GM10248 (cell line): ENCODE results near the gene EPHA1.

Experiments used
- CTCF ChIA-PET: fragments of 300-600 bp; sonication (Branson Sonifier 250); formaldehyde crosslinking; extraction: SDS; loops from one replicate; lab custom pipeline; 2021; ENCODE audit warnings: antibody characterized with exemption; lab: Yijun Ruan, JAX
- POLR2A ChIA-PET: fragments of 350-650 bp; sonication (Branson Sonifier 250); formaldehyde crosslinking; extraction: SDS; loops from one replicate; lab custom pipeline; 2020; ENCODE audit warnings: antibody characterized with exemption; lab: Yijun Ruan, JAX
- DNase-seq: peaks from one replicate; pipeline ENCODE4 v3.0.0; 2012; ENCODE audit errors: extremely low spot score
- CTCF ChIP-seq: IDR thresholded peaks from 2 replicates; pipeline ENCODE4 v1.5.1; 2012; ENCODE audit warnings: mild to moderate bottlenecking, low read depth; ENCODE audit errors: extremely low read depth, missing control alignments, control extremely low read depth

EPHA1 gene

GRCh38 chr7:143388051-143388450 lies 20.6 kb downstream of the EPHA1 start:
- ChIA-PET CTCF (interaction anchor here (0.9 to 2.0 kb wide), 4 partner anchors 8 to 148 kb away, joined by 3 to 9 read pairs (median 4); no protein-coding TSS in a partner anchor), POLR2A (interaction anchor here (0.5 kb wide), 1 partner anchor 100 kb away, joined by 8 read pairs; the partner anchor contains the start of gene CASP2)
- DNase-seq = no peak
- no peak for TF ChIP-seq CTCF

- CTCF ChIA-PET = interaction anchor here (1.3 to 2.0 kb wide), 3 partner anchors 7 to 147 kb away, joined by 3 to 9 read pairs (median 4); no protein-coding TSS in a partner anchor
- no peak for TF ChIP-seq CTCF
- POLR2A ChIA-PET = no interaction called here
- no peak for DNase-seq
These were observed 21.3 kb downstream of the EPHA1 start for GRCh38 chr7:143387156-143387975.

GRCh38 chr7:143385891-143386781 lies 22.5 kb downstream of the EPHA1 start:
- ChIA-PET POLR2A (no interaction called here), CTCF (interaction anchor here (1.0 kb wide), 1 partner anchor 30 kb away, joined by 3 read pairs; no protein-coding TSS in a partner anchor)
- no peak for TF ChIP-seq CTCF
- DNase-seq = peak; percentile 20

- no peak for TF ChIP-seq CTCF
- DNase-seq = no peak
- ChIA-PET POLR2A (no interaction called here), CTCF (interaction anchor here (1.0 to 2.1 kb wide), 7 partner anchors 8 to 144 kb away, joined by 3 to 8 read pairs (median 6); no protein-coding TSS in a partner anchor)
These were observed 23.7 kb downstream of the EPHA1 start for GRCh38 chr7:143384661-143385631.

- no peak for DNase-seq
- CTCF ChIA-PET = interaction anchor here (1.0 to 2.1 kb wide), 6 partner anchors 9 to 143 kb away, joined by 4 to 8 read pairs (median 6); no protein-coding TSS in a partner anchor
These were observed 24.5 kb downstream of the EPHA1 start for GRCh38 chr7:143384148-143384547.

More at GRCh38 chr7:143384148-143384547, 24.5 kb downstream of the EPHA1 start:
- TF ChIP-seq CTCF = no peak
- POLR2A ChIA-PET = interaction anchor here (0.6 kb wide), 1 partner anchor 428 kb away, joined by 3 read pairs; no protein-coding TSS in a partner anchor
